Measurements from ENCODE around the gene SLC7A5.
"Not testable (repeated sequence)": the region's sequence is repeated elsewhere in the genome, so short reads cannot be mapped to it uniquely, and the experiment has no call there.

SLC7A5 gene

GRCh38 chr16:87789437-87790291 lies 79.6 kb downstream of the SLC7A5 start:
- no peak for DNase-seq

GRCh38 chr16:87788730-87789436 lies 80.4 kb downstream of the SLC7A5 start:
- not testable (repeated sequence) for DNase-seq

GRCh38 chr16:87787451-87788091 lies 81.7 kb downstream of the SLC7A5 start:
- DNase-seq: not testable (repeated sequence)

GRCh38 chr16:87784812-87785211 lies 84.5 kb downstream of the SLC7A5 start:
- no peak for DNase-seq

- no peak for DNase-seq
Observed at GRCh38 chr16:87782033-87782432, 87.3 kb downstream of the SLC7A5 start.

- DNase-seq: no peak
Observed at GRCh38 chr16:87780385-87780989, 88.8 kb downstream of the SLC7A5 start.

Measured in NCI-H524 (cell line).